GM10266 (cell line): ENCODE results near the gene EBF3.

ENCODE experiments used
- DNase-seq: peaks from one replicate; pipeline ENCODE4 v3.0.0; 2012; ENCODE audit errors: extremely low spot score
- TF ChIP-seq, protein P1 (sequence below): IDR thresholded peaks from 2 replicates; pipeline ENCODE4 v1.5.1; 2012; ENCODE audit warnings: mild to moderate bottlenecking, low read depth; ENCODE audit not compliant: control insufficient read depth, insufficient read depth; ENCODE audit errors: missing control alignments

EBF3 gene

DNA sequence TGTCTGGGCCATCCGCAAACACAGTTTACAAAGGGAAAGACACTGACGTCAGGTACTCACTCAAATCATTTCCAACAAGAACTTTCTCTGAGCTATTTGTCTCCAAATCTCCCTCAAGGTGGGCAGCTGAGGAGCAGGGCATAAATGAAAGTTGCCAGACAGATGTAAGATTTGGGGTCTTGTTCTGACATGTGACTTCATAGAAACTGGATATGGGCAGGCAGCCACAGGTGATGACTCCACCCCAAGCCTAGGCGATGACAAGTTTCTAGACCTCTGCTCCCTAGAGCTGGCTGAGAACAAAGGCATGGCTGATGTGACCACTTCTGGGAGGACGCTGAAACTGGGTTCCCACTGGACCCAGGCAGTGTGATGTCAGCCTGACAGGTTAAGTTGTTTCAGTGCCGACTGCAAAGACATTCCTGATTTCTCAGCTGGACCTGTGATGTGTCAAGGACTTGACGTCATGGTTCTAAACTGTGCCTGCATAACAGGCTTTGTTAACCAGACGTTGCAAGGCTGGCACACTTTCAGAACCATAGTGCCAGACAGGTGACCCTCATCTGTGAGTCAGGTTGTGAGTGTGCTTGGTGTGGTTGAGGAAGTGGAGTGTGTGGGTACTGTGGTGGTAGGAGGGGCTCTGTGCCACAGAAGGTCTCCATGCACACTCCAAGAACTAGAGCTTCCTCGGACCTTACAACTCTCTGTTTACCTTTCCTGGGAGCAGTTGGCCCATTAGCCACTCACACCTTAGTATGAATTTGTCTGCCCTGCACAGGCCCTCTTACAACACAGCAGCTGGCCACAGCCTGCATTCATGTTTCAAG lies 39.9 kb upstream of the EBF3 start:
- TF ChIP-seq, protein P1, sequence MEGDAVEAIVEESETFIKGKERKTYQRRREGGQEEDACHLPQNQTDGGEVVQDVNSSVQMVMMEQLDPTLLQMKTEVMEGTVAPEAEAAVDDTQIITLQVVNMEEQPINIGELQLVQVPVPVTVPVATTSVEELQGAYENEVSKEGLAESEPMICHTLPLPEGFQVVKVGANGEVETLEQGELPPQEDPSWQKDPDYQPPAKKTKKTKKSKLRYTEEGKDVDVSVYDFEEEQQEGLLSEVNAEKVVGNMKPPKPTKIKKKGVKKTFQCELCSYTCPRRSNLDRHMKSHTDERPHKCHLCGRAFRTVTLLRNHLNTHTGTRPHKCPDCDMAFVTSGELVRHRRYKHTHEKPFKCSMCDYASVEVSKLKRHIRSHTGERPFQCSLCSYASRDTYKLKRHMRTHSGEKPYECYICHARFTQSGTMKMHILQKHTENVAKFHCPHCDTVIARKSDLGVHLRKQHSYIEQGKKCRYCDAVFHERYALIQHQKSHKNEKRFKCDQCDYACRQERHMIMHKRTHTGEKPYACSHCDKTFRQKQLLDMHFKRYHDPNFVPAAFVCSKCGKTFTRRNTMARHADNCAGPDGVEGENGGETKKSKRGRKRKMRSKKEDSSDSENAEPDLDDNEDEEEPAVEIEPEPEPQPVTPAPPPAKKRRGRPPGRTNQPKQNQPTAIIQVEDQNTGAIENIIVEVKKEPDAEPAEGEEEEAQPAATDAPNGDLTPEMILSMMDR, result no peak
- DNase-seq, result no peak

DNA sequence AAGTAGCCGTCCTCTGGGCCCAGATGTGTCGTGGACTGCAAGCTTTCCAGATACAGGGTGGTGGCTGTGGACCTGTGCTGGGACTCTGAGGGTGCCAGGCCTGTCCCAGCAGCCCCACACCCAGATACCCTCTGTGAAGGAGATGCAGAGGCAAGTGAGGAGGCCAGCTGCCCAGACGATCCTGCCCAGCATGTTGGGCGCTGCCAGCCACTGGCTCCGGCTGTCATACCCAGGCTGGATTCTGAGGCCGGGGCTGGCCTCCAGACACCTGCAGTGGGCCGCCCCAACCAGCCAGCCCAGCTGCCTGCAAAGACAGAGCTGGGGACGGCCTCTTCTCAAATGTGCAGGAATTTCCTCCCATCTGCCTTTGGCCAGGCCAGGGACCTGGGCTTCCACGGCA lies 39.1 kb upstream of the EBF3 start:
- DNase-seq, result no peak
- TF ChIP-seq, protein P1, result no peak

DNA sequence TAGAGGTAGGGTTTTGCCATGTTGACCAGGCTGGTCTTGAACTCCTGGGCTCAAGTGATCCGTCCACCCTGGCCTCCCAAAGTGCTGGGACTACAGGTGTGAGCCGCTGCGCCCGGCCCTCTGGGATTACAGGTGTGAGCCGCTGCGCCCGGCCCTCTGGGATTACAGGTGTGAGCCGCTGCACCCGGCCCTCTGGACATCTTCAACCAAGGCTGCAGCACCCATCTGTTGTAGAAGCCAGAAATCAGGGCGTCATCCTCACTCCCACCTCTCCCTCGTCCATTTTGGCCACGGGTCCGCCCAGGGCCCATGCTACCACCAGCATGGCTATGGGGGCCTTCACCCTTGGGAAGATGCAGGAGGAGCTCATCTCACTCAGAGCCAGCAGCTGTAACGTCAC lies 38.5 kb upstream of the EBF3 start:
- DNase-seq, result no peak
- TF ChIP-seq, protein P1, result no peak

DNA sequence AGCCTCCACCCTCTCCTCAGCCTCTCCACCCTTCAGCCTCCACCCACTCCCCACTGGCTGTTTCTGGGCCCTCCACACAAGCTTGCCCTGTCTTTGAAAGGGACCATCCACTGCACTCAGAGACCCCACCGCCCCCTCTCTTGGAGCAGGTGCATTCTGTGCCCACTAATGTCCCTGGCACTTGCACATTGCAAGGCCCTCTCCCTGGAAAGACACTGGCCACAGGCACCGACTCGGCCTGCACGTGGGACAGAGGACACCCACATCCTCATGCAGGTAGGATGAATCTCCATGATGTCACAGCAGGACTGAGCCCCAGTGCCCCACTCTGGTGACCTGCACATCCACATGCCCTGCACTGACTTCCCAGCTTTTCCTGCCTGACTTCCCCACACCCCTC lies 36.8 kb upstream of the EBF3 start:
- TF ChIP-seq, protein P1, result no peak

DNA sequence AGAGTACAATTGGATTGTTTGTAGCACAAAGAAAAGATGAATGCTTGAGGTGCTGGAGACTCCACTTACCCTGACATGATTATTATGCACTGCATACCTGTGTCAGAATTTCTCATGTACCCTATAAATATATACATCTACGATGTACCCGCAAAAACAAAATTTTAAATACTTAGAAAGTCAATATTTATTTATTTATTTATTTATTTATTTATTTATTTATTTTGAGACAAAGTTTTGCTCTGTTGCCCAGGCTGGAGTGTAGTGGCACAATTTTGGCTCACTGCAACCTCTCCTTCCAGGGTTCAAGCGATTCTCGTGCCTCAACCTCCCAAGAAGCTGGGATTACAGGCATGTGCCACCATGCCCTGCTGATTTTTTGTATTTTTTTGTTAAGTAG lies 35.1 kb upstream of the EBF3 start:
- DNase-seq, result no peak
- TF ChIP-seq, protein P1, result no peak

More for the DNA sequence above, 36.8 kb upstream of the EBF3 start:
- no peak for DNase-seq

DNA sequence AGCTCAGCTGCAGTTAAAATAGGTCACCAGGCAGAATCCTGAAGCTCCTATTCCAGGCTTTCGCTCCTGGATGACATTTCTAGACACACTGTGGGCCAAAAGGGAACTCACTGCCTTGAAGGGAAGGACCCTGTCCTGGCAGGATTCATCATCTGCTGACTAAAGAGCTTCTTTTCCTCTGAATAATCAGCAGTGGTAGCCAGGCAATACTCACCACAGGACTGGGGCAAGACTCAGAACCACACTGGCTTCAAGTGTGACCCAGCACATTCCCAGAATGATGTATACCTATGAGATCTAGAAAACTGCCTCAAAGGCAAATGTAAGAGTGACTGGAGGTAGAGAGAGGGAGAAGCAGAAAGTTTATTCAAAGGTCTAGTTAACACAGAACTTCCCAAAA lies 29.5 kb upstream of the EBF3 start:
- DNase-seq, result no peak
- TF ChIP-seq, protein P1, result no peak

DNA sequence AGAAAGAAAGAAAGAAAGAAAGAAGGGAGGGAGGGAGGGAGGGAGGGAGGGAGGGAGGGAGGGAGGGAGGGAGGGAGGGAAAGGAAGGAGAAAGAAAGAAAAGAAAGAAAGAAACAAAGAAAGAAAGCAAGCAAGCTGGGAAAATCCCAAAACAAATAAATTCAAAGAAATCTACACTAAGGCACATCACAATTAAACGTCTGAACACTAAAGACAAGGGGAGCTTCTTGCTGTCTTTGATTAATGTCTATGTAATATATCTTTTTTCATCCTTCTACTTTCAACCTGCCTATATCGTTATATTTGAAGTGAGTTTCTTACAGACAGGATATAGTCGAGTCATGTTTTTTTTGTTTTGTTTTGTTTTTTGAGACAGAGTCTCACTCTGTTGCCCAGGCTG lies 28.3 kb upstream of the EBF3 start:
- TF ChIP-seq, protein P1, result no peak
- DNase-seq, result no peak
